Kidney epithelial cell (primary cell): Measurements from ENCODE around the gene ANKRD16. TPM values are rescaled to one million over a fixed set of nuclear protein-coding genes. Genes with fewer than 3 reads are reported as not detected.

ENCODE experiments used
- DNase-seq: peaks from one replicate; pipeline ENCODE4 v3.0.0-alpha.2; 2010; ENCODE audit warnings: low read depth
- H3K27me3 ChIP-seq: 2 replicates; pipeline ENCODE4 v1.6.0; 2011; ENCODE audit warnings: low read length; ENCODE audit not compliant: control insufficient read depth, insufficient read depth
- H3K36me3 ChIP-seq: 2 replicates; pipeline ENCODE4 v1.5.1; 2011; ENCODE audit warnings: low read length; ENCODE audit not compliant: control insufficient read depth, insufficient read depth
- H3K4me3 ChIP-seq: 2 replicates; pipeline ENCODE4 v1.5.1; 2011; ENCODE audit warnings: low read depth, mild to moderate bottlenecking, control low read depth, low read length
- total RNA-seq: library from RNA; depleted of rRNA; stranded (reverse); fragments of >200 nt; gene quantifications from 2 replicates; pipeline ENCODE4 v1.2.3, GENCODE V29; 2015
- TF ChIP-seq, protein P1 (sequence below): IDR thresholded peaks from 2 replicates; pipeline ENCODE4 v1.5.1; 2011; ENCODE audit warnings: mild to moderate bottlenecking, moderate library complexity, low read length, control low read depth, inconsistent platforms; ENCODE audit not compliant: insufficient read depth, poor library complexity, severe bottlenecking

Gene ANKRD16
- total RNA-seq, 1 donor from 2014 or later: 7.9 TPM

DNA sequence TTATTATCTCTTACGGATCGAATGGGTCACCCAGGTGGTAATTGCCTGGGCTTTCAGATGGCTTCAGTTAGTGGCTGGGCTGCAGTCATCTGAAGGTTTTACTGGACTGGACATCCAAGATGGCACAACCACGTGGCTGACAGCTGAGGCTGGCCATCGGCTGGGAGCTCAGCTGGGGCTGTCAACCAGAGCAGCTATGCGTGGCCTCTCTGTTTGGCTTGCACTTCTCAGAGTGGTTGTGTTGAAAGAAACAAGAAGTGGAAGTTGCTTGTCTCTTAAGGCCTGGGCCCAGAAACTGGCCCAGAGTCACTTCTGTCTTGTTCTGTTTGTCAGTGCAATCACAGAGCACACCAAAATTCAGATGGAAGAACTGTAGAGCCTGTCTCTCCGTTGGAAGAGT is 70.8 kb downstream of the ANKRD16 start:
- no peak for DNase-seq
- H3K36me3 ChIP-seq: no peaks in the 10 kb centered on the region
- no peaks in the 10 kb centered on the region for H3K27me3 ChIP-seq
- no peak overlapping the region for H3K4me3 ChIP-seq
- TF ChIP-seq, protein P1, sequence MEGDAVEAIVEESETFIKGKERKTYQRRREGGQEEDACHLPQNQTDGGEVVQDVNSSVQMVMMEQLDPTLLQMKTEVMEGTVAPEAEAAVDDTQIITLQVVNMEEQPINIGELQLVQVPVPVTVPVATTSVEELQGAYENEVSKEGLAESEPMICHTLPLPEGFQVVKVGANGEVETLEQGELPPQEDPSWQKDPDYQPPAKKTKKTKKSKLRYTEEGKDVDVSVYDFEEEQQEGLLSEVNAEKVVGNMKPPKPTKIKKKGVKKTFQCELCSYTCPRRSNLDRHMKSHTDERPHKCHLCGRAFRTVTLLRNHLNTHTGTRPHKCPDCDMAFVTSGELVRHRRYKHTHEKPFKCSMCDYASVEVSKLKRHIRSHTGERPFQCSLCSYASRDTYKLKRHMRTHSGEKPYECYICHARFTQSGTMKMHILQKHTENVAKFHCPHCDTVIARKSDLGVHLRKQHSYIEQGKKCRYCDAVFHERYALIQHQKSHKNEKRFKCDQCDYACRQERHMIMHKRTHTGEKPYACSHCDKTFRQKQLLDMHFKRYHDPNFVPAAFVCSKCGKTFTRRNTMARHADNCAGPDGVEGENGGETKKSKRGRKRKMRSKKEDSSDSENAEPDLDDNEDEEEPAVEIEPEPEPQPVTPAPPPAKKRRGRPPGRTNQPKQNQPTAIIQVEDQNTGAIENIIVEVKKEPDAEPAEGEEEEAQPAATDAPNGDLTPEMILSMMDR: no peak

DNA sequence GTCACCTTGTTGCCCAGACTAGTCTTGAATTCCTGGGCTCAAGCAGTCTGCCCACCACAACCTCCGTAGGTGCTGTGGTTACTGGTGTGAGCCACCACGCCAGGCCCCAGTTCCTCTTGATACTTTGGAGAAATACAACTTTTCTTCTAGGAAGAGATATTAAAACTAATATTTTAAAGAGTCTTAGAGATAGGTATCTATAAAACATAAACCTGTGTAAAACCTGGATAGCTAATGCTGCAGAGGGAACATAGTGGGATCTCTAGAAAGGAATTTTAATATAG is 71.7 kb downstream of the ANKRD16 start:
- TF ChIP-seq, protein P1: no peak
- Histone ChIP-seq H3K4me3 (no peak overlapping the region), H3K36me3 (no peaks in the 10 kb centered on the region), H3K27me3 (no peaks in the 10 kb centered on the region)
- no peak for DNase-seq

DNA sequence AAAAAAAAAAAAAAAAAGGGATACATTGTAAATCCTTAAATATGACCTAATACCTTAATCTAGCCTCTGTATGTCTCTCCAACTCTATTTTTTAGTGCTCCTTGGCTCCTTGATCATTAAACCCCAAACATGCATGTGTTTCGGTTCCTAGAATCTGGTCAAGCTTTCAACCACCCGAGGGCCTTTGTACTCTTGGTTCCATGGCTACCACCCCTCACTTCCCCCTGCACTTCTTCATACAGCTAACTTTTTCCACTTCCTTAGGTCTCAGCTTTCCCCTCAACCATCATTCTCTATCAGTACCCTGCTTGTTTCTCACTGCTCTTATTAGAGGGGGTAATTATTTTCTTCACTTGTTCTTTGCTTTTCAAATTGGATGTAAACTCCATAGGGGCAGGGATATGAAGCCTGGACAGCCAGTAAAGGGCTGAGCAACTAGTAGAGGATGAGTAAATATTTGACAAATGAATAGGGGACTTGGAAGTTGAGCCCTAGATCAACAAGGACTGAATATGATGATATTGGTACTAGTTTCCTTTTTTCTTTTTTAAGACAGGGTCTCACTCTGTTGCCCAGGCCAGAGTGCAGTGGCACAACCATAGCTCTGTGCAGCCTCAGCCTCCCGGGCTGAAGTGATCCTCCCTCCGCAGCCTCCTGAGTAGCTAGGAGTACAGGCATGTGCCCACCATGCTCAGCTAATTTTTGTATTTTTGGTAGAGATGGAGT is 72.2 kb downstream of the ANKRD16 start:
- Histone ChIP-seq H3K27me3 (no peaks in the 10 kb centered on the region), H3K4me3 (no peak overlapping the region), H3K36me3 (no peaks in the 10 kb centered on the region)
- TF ChIP-seq, protein P1: no peak
- DNase-seq: no peak

DNA sequence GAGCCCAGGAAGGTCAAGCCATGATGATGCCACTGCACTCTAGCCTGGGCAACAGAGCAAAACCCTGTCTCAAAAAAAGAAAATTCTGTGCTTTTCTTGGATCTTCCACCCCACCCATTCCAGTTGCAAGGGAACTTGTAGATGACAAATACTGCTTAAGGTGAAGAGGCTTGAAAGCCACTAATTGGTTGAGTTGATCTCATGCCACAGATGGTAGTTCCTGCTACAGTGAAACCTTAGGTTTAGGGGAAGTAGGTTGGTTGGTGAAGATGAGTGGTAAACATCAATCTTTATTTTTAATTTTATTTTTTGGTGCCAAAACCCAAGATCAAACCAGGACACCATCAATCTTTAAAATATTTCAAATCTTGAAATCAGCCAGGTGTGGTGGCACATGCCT is 73.5 kb downstream of the ANKRD16 start:
- H3K36me3 ChIP-seq: no peaks in the 10 kb centered on the region
- TF ChIP-seq, protein P1: no peak
- no peak overlapping the region for H3K4me3 ChIP-seq
- DNase-seq: no peak
- H3K27me3 ChIP-seq: no peaks in the 10 kb centered on the region

DNA sequence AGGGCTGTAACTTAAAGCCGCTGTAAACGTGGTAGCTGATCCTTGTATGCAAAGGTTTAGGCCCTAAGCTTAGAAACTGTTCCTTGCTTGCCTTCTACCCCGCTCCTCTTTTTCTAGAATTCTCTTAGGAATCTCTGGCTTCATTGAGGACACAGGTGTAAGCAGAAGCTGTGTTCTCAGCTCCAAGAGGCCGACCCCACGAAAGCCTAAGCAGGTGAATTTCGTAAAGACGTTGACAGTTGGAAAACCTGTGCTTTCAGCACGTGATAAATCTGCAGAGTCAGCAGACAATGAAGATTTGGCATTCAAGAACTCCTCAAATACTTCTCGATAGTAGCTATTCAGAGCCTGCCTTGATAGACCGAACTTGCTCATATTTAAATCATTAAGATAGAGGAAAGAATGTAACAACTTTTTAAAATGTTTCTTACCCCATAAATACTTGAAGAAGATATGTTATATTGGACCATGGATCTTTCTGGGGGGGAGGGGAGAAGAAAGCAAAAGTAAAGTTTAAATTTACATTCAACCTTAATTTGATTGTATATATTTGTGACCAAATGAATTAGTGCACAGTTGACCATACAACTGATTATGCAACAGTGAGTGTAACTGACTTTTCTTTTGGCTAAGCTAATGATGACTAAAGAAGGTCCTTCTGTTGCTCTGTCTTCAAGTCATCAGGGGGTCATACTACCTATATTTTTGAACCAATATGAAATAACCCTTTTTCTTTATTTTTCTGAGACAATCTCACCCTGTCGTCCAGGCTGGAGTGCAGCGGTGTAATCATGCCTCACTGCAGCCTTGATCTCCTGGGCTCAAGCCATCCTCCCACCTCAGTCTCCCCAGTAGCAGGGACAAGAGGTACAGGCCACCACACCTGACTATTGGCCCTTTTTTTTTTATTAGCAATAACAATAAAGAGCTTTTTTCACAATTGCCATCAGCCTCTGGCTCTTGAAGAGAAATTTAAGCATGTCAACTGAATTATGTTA is 75.3 kb downstream of the ANKRD16 start:
- H3K4me3 ChIP-seq: peak overlapping the region; percentile 97
- no peak for DNase-seq
- TF ChIP-seq, protein P1: no peak
- no peaks in the 10 kb centered on the region for H3K36me3 ChIP-seq
- no peaks in the 10 kb centered on the region for H3K27me3 ChIP-seq
